HG03025 (cell line): ENCODE measurements around the gene FAM83C.

Experiments
- ATAC-seq: cut with Tn5 transposase; IDR thresholded peaks from one replicate; pipeline ENCODE4 v1.9.1; 2021; ENCODE audit warnings: mild to moderate bottlenecking, moderate library complexity; ENCODE audit not compliant: unreplicated experiment, low FRiP score

The FAM83C gene

GRCh38 chr20:35300469-35301262 lies 8.4 kb upstream of the FAM83C start:
- ATAC-seq = no peak

- no peak for ATAC-seq
Observed at GRCh38 chr20:35299780-35300179, 7.6 kb upstream of the FAM83C start.

GRCh38 chr20:35298264-35298663 lies 6.0 kb upstream of the FAM83C start:
- ATAC-seq = no peak

GRCh38 chr20:35297740-35298139 lies 5.5 kb upstream of the FAM83C start:
- no peak for ATAC-seq

- ATAC-seq = no peak
Observed at GRCh38 chr20:35297155-35297554, 4.9 kb upstream of the FAM83C start.

GRCh38 chr20:35296101-35296554 lies 3.9 kb upstream of the FAM83C start:
- ATAC-seq = no peak

- ATAC-seq = no peak
Observed at GRCh38 chr20:35295674-35296073, 3.4 kb upstream of the FAM83C start.

- no peak for ATAC-seq
Observed at GRCh38 chr20:35295058-35295457, 2.8 kb upstream of the FAM83C start.

GRCh38 chr20:35294293-35294685 lies 2.1 kb upstream of the FAM83C start:
- no peak for ATAC-seq

GRCh38 chr20:35293303-35294292 lies 1.4 kb upstream of the FAM83C start:
- ATAC-seq = no peak

GRCh38 chr20:35292504-35293285 lies 470 bp upstream of the FAM83C start:
- ATAC-seq = no peak

- ATAC-seq = no peak
Observed at GRCh38 chr20:35290887-35291417, 1.3 kb downstream of the FAM83C start.

- no peak for ATAC-seq
Observed at GRCh38 chr20:35290186-35290886, 1.9 kb downstream of the FAM83C start.

- ATAC-seq = no peak
Observed at GRCh38 chr20:35288325-35289060, 3.7 kb downstream of the FAM83C start.

- no peak for ATAC-seq
Observed at GRCh38 chr20:35287509-35288324, 4.5 kb downstream of the FAM83C start.

- ATAC-seq = no peak
Observed at GRCh38 chr20:35286899-35287508, 5.2 kb downstream of the FAM83C start.

- no peak for ATAC-seq
Observed at GRCh38 chr20:35286077-35286898, 5.9 kb downstream of the FAM83C start.
